SKM-1 treated with dmso at 0.1 percent for 144 hours (cell line): ENCODE results near the gene IQSEC1.

Experiments
- DNase-seq: peaks from one replicate; lab custom pipeline; 2025; ENCODE audit not compliant: unreplicated experiment; lab: John Stamatoyannopoulos, UW

Gene IQSEC1

GRCh38 chr3:13069495-13069894 is 3.7 kb downstream of the IQSEC1 start:
- peak; percentile 59 for DNase-seq

GRCh38 chr3:13068269-13069010 is 4.8 kb downstream of the IQSEC1 start:
- DNase-seq: no peak

- DNase-seq: no peak
Measured at GRCh38 chr3:13067778-13068177, 5.5 kb downstream of the IQSEC1 start.

- no peak for DNase-seq
Measured at GRCh38 chr3:13066834-13067233, 6.4 kb downstream of the IQSEC1 start.

GRCh38 chr3:13066236-13066635 is 7.0 kb downstream of the IQSEC1 start:
- no peak for DNase-seq

GRCh38 chr3:13065727-13066126 is 7.5 kb downstream of the IQSEC1 start:
- no peak for DNase-seq

- DNase-seq: no peak
Measured at GRCh38 chr3:13064964-13065363, 8.3 kb downstream of the IQSEC1 start.

- no peak for DNase-seq
Measured at GRCh38 chr3:13064159-13064868, 8.9 kb downstream of the IQSEC1 start.

- DNase-seq: no peak
Measured at GRCh38 chr3:13063225-13063624, 10.0 kb downstream of the IQSEC1 start.

GRCh38 chr3:13062647-13063046 is 10.6 kb downstream of the IQSEC1 start:
- DNase-seq: no peak

GRCh38 chr3:13060341-13060910 is 12.8 kb downstream of the IQSEC1 start:
- no peak for DNase-seq

- no peak for DNase-seq
Measured at GRCh38 chr3:13058346-13059120, 14.7 kb downstream of the IQSEC1 start.

- no peak for DNase-seq
Measured at GRCh38 chr3:13057282-13058040, 15.8 kb downstream of the IQSEC1 start.

GRCh38 chr3:13055634-13056033 is 17.6 kb downstream of the IQSEC1 start:
- no peak for DNase-seq

- no peak for DNase-seq
Measured at GRCh38 chr3:13054341-13055285, 18.6 kb downstream of the IQSEC1 start.

- no peak for DNase-seq
Measured at GRCh38 chr3:13053893-13054292, 19.3 kb downstream of the IQSEC1 start.

- DNase-seq: no peak
Measured at GRCh38 chr3:13053420-13053819, 19.8 kb downstream of the IQSEC1 start.

GRCh38 chr3:13052191-13052820 is 20.9 kb downstream of the IQSEC1 start:
- DNase-seq: no peak

- DNase-seq: no peak
Measured at GRCh38 chr3:13051581-13051980, 21.6 kb downstream of the IQSEC1 start.
